ENCODE data around the gene RPTOR. TPM values are rescaled to one million over a fixed set of nuclear protein-coding genes. Genes with fewer than 3 reads are reported as not detected.

RPTOR gene
- total RNA-seq, 1 experiment from 2014 or later: 25.1 TPM

GRCh38 chr17:80886641-80887573 is 342.3 kb downstream of the RPTOR start:
- no peak overlapping the region for H4K8ac ChIP-seq (replicated peaks; ENCODE audit: insufficient read length, low read depth, low read length)
- no peak for TF ChIP-seq CTCF (conservative IDR thresholded peaks at IDR 0.05)
- no peak overlapping the region for H3K18ac ChIP-seq (ENCODE audit: insufficient read length, low read depth, low read length)
- H3K4ac ChIP-seq (ENCODE audit: low read depth, low read length): no peak overlapping the region
- no peak overlapping the region for H4K5ac ChIP-seq (ENCODE audit: insufficient read length, low read depth, low read length)
- WGBS (ENCODE audit: extremely low coverage, insufficient read length, low lambda C conversion rate): no CpG with 5 or more reads among the region's 42 CpGs
- H2BK12ac ChIP-seq (ENCODE audit: insufficient read length, low read depth, low read length): no peak overlapping the region
- no peaks in the 10 kb centered on the region for H3K9me3 Mint-ChIP-seq
- no peaks in the 10 kb centered on the region for H3K27me3 Mint-ChIP-seq (ENCODE audit: low read depth)
- DNase-seq: no peak
- H3K23me2 ChIP-seq (ENCODE audit: insufficient read length, low read depth, low read length, poor library complexity, severe bottlenecking): no peaks in the 10 kb centered on the region
- no peak overlapping the region for H2BK5ac ChIP-seq (ENCODE audit: insufficient read length, low read length)
- H2AFZ ChIP-seq (ENCODE audit: low read length): no peak overlapping the region
- H3K79me2 ChIP-seq (ENCODE audit: insufficient read depth, low read length): no peaks in the 10 kb centered on the region
- H3K4me1 Mint-ChIP-seq: no peaks in the 10 kb centered on the region; a peak in 1 of 4 replicates
- peaks cover 3 to 43% (median 22%) of the 10 kb centered on the region in 3 experiments; a peak in 6 of 7 replicates for H3K36me3 Mint-ChIP-seq (ENCODE audit: insufficient read depth in 1 of 3, low read depth in 3 of 3)
- no peak overlapping the region for H3K4me2 ChIP-seq (ENCODE audit: insufficient read depth, insufficient read length, low read length)
- H3K27ac Mint-ChIP-seq: peak overlapping the region in 2 of 3 experiments; percentile 72 to 79; a peak in 3 of 7 replicates
- no peaks in the 10 kb centered on the region for H3K4me1 ChIP-seq (ENCODE audit: insufficient read depth, low read length)
- no peak overlapping the region for H4K91ac ChIP-seq (ENCODE audit: insufficient read length, low read depth, low read length)
- H2AK5ac ChIP-seq (ENCODE audit: insufficient read length, low read length): no peak overlapping the region
- no peak overlapping the region for H3K27ac ChIP-seq (ENCODE audit: insufficient read length, low read depth, low read length)
- H4K20me1 ChIP-seq (ENCODE audit: control insufficient read depth, insufficient read depth, insufficient read length): no peaks in the 10 kb centered on the region
- H3K4me3 Mint-ChIP-seq: no peak overlapping the region
- no peaks in the 10 kb centered on the region for H3K9me3 ChIP-seq (ENCODE audit: control insufficient read depth, low read depth, low read length)
- no peak overlapping the region for H2BK120ac ChIP-seq (ENCODE audit: low read depth, low read length, poor library complexity, severe bottlenecking)
- no peaks in the 10 kb centered on the region for H3K27me3 ChIP-seq (ENCODE audit: insufficient read depth, low read length)
- no peak overlapping the region for H3T11ph ChIP-seq (ENCODE audit: low read length)
- no peak overlapping the region for H2BK20ac ChIP-seq (ENCODE audit: low read depth, low read length, poor library complexity, severe bottlenecking)
- H3K14ac ChIP-seq (ENCODE audit: insufficient read depth, low read length): no peak overlapping the region
- no peak overlapping the region for H3K23ac ChIP-seq (ENCODE audit: insufficient read length, low read depth, low read length)
- H2BK15ac ChIP-seq (ENCODE audit: low read depth, low read length): no peak overlapping the region
- no peak overlapping the region for H3K9ac ChIP-seq (ENCODE audit: extremely low read depth, insufficient read length, low read length)
- H3K79me1 ChIP-seq (ENCODE audit: insufficient read depth, low read depth, low read length, poor library complexity, severe bottlenecking): no peaks in the 10 kb centered on the region
- no peak overlapping the region for H3K56ac ChIP-seq (ENCODE audit: insufficient read length, low read depth, low read length)

Data from H9 (cell line).